Kidney (tissue), 14 donors: ENCODE results near the gene HDAC9. TPM values are rescaled to one million over a fixed set of nuclear protein-coding genes. Genes with fewer than 3 reads are reported as not detected.
A peak's percentile ranks its signal among the peaks of the same experiment; 100 is the strongest.

Experiments
- DNase-seq, 5 donors: peaks; one replicate each; pipeline ENCODE4 v3.0.0-alpha.2; 2013 to 2020
- FAIRE-seq: peaks from 2 replicates; lab custom pipeline; 2012; peaks lifted over from hg19 to GRCh38; lab: Jason Lieb, UNC
- H3K27ac ChIP-seq, 2 donors: one replicate each; pipeline ENCODE4 v1.7.0; 2013; ENCODE audit warnings: low read depth in 2 of 2, low read length in 2 of 2, inconsistent platforms in 1 of 2
- H3K27me3 ChIP-seq: one replicate; pipeline ENCODE4 v1.7.1; 2013; ENCODE audit warnings: low read length, inconsistent platforms; ENCODE audit not compliant: control insufficient read depth, insufficient read depth
- H3K36me3 ChIP-seq, 3 donors: one replicate each; pipeline versions ENCODE4 v1.7.0 to v1.7.1; 2013; ENCODE audit warnings: low read length in 3 of 3, control low read depth in 1 of 3, inconsistent platforms in 1 of 3; ENCODE audit not compliant: insufficient read depth in 3 of 3, control insufficient read depth in 2 of 3
- H3K4me1 ChIP-seq, 3 donors: one replicate each; pipeline versions ENCODE4 v1.7.0 to v1.7.1; 2013; ENCODE audit warnings: low read length in 3 of 3, inconsistent platforms in 1 of 3, low read depth in 1 of 3; ENCODE audit not compliant: control insufficient read depth in 2 of 3, insufficient read depth in 2 of 3
- H3K4me3 ChIP-seq, 3 donors: one replicate each; pipeline versions ENCODE4 v1.7.0 to v1.8.1; 2013; ENCODE audit warnings: low read length in 3 of 3, control low read depth in 1 of 3, inconsistent platforms in 1 of 3
- H3K9ac ChIP-seq, 3 donors: one replicate each; pipeline versions ENCODE4 v1.7.0 to v1.7.1; 2013; ENCODE audit warnings: low read length in 3 of 3, control low read depth in 1 of 3, inconsistent platforms in 1 of 3
- H3K9me3 ChIP-seq, 3 donors: one replicate each; pipeline versions ENCODE4 v1.7.0 to v1.7.1; 2013; ENCODE audit warnings: low read length in 3 of 3, control low read depth in 1 of 3, inconsistent platforms in 1 of 3; ENCODE audit not compliant: control insufficient read depth in 2 of 3, insufficient read depth in 1 of 3
- CTCF ChIP-seq: IDR thresholded peaks from 3 replicates; pipeline ENCODE4 v1.5.1; 2012; ENCODE audit warnings: mild to moderate bottlenecking, moderate library complexity, borderline replicate concordance; ENCODE audit not compliant: insufficient read depth; ENCODE audit errors: extremely low read depth
- intact Hi-C: fragments of 100-400 bp; cut with DNase I; formaldehyde crosslinking; loops from one replicate; pipeline ENCODE4 v1.11.1; 2022
- polyA plus RNA-seq: library from polyadenylated mRNA; stranded (reverse); fragments of 350-450 nt; fragmentation: Illumina TruSeq; extraction: RNeasy Lipid Tissue Mini Kit (QIAGEN cat#74804); gene quantifications from one replicate; pipeline ENCODE4 v1.2.3, GENCODE V29; 2014; ENCODE audit warnings: low read depth, low replicate concordance; ENCODE audit not compliant: insufficient read depth
- total RNA-seq: library from RNA; stranded (reverse); fragmentation: NEBNext Ultra II Directional; extraction: Animal tissue kit (Norgen Biotek cat#: 25700); gene quantifications from one replicate; pipeline ENCODE4 v1.2.1, GENCODE V29; 2021
- donor health status: control.
- donor health status: control.
- donor health status: control.
- donor health status: control.
- donor health status: control.
- donor health status: DM: yes; HTN: yes; CAD: no.
- donor health status: Normal renal cell carcinoma (clear cell type).

The HDAC9 gene
- total and polyA plus RNA-seq, 2 donors from 2014 or later: 2.1 to 22.1 TPM

- peak; percentile 87 for FAIRE-seq
- Histone ChIP-seq H3K27me3 (no peaks in the 10 kb centered on the region), H3K4me1 (no peaks in the 10 kb centered on the region), H3K4me3 (no peak overlapping the region), H3K36me3 (no peaks in the 10 kb centered on the region), H3K9me3 (no peaks in the 10 kb centered on the region), H3K27ac (no peak overlapping the region), H3K9ac (no peak overlapping the region)
- no peak for DNase-seq
- intact Hi-C loops: no loop called here
- no peak for TF ChIP-seq CTCF
These were observed 16.0 kb downstream of the HDAC9 start for GRCh38 chr7:18511351-18512140.

- DNase-seq (no peak), FAIRE-seq (no peak)
- Histone ChIP-seq H3K27ac (no peak overlapping the region), H3K4me3 (no peak overlapping the region), H3K36me3 (no peaks in the 10 kb centered on the region), H3K4me1 (no peaks in the 10 kb centered on the region), H3K27me3 (no peaks in the 10 kb centered on the region), H3K9me3 (no peaks in the 10 kb centered on the region), H3K9ac (no peak overlapping the region)
- intact Hi-C loops: no loop called here
- no peak for TF ChIP-seq CTCF
These were observed 17.8 kb downstream of the HDAC9 start for GRCh38 chr7:18513343-18513742.

GRCh38 chr7:18515067-18515466, 19.5 kb downstream of the HDAC9 start:
- Histone ChIP-seq H3K4me3 (no peak overlapping the region), H3K9me3 (no peaks in the 10 kb centered on the region), H3K4me1 (no peaks in the 10 kb centered on the region), H3K27ac (no peak overlapping the region), H3K27me3 (no peaks in the 10 kb centered on the region), H3K9ac (no peak overlapping the region), H3K36me3 (no peaks in the 10 kb centered on the region)
- FAIRE-seq: no peak
- no peak for DNase-seq
- TF ChIP-seq CTCF: no peak
- intact Hi-C loops: no loop called here
